ENCODE results near the gene CSAG3. TPM values are rescaled to one million over a fixed set of nuclear protein-coding genes. Genes with fewer than 3 reads are reported as not detected.

CSAG3 gene
- polyA plus RNA-seq, 1 donor (not counting 4 experiments of a cell fraction or from before 2014, with no cell fraction given): not detected

DNA sequence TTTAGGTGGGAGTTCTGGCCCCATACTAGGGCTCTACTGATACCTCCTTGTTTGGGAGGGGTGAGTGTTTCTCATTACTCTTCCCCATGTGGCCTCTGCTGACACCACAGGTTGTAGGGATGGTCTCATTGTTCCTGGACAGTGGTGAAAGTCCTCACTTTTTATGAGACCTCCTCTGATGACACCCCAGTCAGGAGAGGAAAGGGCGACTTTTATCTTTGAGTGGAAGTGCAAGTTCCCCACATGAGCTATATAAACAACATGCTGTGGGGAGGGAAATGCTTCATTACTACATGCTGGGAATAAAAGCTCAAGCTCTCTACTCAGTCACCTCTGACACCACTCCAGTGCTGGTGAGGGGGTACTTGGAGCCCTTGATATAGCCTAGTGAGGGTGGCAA, 39.9 kb downstream of the CSAG3 start:
- Histone ChIP-seq H3K9ac (ENCODE audit: control insufficient read depth, extremely low read depth, insufficient read depth, low read length) (no peak overlapping the region), H3K36me3 (ENCODE audit: control insufficient read depth in 2 of 2, extremely low read depth in 1 of 2, insufficient read depth in 2 of 2, low read length in 2 of 2) (no peaks in the 10 kb centered on the region), H4K20me1 (ENCODE audit: control insufficient read depth, extremely low read depth, insufficient read depth, low read length) (no peaks in the 10 kb centered on the region), H3K4me3 (ENCODE audit: control insufficient read depth in 2 of 3, extremely low read depth in 1 of 3, insufficient read depth in 2 of 3, low read depth in 1 of 3, low read length in 3 of 3) (no peak overlapping the region), H3K4me2 (ENCODE audit: control insufficient read depth, extremely low read depth, insufficient read depth, low read depth, low read length) (no peak overlapping the region), H2AFZ (ENCODE audit: control insufficient read depth, low read length) (no peak overlapping the region), H3K27me3 (ENCODE audit: control insufficient read depth, extremely low read depth, insufficient read depth, low read length) (no peaks in the 10 kb centered on the region), H3K27ac (ENCODE audit: control insufficient read depth, insufficient read depth, low read length) (no peak overlapping the region), H3K79me2 (ENCODE audit: control insufficient read depth, insufficient read depth, low read length) (no peaks in the 10 kb centered on the region), H3K9me1 (ENCODE audit: control insufficient read depth, extremely low read depth, insufficient read depth, low read length) (no peaks in the 10 kb centered on the region), H3K9me3 (ENCODE audit: control insufficient read depth, low read depth, low read length) (no peaks in the 10 kb centered on the region), H3K4me1 (ENCODE audit: control insufficient read depth, extremely low read depth, insufficient read depth, low read length) (no peaks in the 10 kb centered on the region)
- no peak for FAIRE-seq
- dilution Hi-C loops (cut with MboI; ENCODE audit: extremely low pct_ligation_motif_present, low sequenced_read_pairs): no loop called here
- DNase-seq (ENCODE audit: low read depth, low spot score): no peak
- TF ChIP-seq, protein P1, sequence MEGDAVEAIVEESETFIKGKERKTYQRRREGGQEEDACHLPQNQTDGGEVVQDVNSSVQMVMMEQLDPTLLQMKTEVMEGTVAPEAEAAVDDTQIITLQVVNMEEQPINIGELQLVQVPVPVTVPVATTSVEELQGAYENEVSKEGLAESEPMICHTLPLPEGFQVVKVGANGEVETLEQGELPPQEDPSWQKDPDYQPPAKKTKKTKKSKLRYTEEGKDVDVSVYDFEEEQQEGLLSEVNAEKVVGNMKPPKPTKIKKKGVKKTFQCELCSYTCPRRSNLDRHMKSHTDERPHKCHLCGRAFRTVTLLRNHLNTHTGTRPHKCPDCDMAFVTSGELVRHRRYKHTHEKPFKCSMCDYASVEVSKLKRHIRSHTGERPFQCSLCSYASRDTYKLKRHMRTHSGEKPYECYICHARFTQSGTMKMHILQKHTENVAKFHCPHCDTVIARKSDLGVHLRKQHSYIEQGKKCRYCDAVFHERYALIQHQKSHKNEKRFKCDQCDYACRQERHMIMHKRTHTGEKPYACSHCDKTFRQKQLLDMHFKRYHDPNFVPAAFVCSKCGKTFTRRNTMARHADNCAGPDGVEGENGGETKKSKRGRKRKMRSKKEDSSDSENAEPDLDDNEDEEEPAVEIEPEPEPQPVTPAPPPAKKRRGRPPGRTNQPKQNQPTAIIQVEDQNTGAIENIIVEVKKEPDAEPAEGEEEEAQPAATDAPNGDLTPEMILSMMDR (optimal IDR thresholded peaks at IDR 0.05 in 1 of 3, IDR thresholded peaks at IDR 0.05 in 1 of 3, conservative IDR thresholded peaks at IDR 0.05 in 1 of 3; ENCODE audit: extremely low read depth in 1 of 3, insufficient read depth in 2 of 3, low read length in 3 of 3): no peak
- TF ChIP-seq EZH2 (IDR thresholded peaks at IDR 0.05; ENCODE audit: low read length): no peak

DNA sequence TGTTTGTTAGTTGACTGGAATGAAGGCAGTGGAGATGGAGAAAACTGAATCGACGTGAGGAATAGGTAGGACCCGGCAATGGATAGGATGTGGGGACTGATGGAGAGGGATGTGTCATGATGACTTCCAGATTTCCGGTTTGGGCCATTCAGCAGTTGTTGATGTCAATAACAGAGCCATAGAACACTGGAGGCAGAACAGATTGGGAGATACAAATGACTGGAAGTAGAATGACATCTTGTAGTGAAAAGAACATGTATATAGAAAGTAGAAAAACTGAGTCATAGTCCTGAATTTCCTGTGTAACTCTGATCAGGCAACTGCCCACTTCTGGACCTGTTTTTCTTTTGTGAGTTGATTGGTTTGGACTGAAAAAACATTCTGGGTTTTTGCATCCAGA, 47.0 kb downstream of the CSAG3 start:
- FAIRE-seq (no peak), DNase-seq (ENCODE audit: low read depth, low spot score) (no peak)
- TF ChIP-seq, protein P1 (optimal IDR thresholded peaks at IDR 0.05 in 1 of 3, IDR thresholded peaks at IDR 0.05 in 1 of 3, conservative IDR thresholded peaks at IDR 0.05 in 1 of 3; ENCODE audit: extremely low read depth in 1 of 3, insufficient read depth in 2 of 3, low read length in 3 of 3): no peak
- no peak for TF ChIP-seq EZH2 (IDR thresholded peaks at IDR 0.05; ENCODE audit: low read length)
- Histone ChIP-seq H3K36me3 (ENCODE audit: control insufficient read depth in 2 of 2, extremely low read depth in 1 of 2, insufficient read depth in 2 of 2, low read length in 2 of 2) (no peaks in the 10 kb centered on the region), H3K9me1 (ENCODE audit: control insufficient read depth, extremely low read depth, insufficient read depth, low read length) (no peaks in the 10 kb centered on the region), H3K4me2 (ENCODE audit: control insufficient read depth, extremely low read depth, insufficient read depth, low read depth, low read length) (no peak overlapping the region), H4K20me1 (ENCODE audit: control insufficient read depth, extremely low read depth, insufficient read depth, low read length) (no peaks in the 10 kb centered on the region), H3K9ac (ENCODE audit: control insufficient read depth, extremely low read depth, insufficient read depth, low read length) (no peak overlapping the region), H3K27ac (ENCODE audit: control insufficient read depth, insufficient read depth, low read length) (no peak overlapping the region), H3K4me1 (ENCODE audit: control insufficient read depth, extremely low read depth, insufficient read depth, low read length) (no peaks in the 10 kb centered on the region), H2AFZ (ENCODE audit: control insufficient read depth, low read length) (no peak overlapping the region), H3K4me3 (ENCODE audit: control insufficient read depth in 2 of 3, extremely low read depth in 1 of 3, insufficient read depth in 2 of 3, low read depth in 1 of 3, low read length in 3 of 3) (no peak overlapping the region), H3K27me3 (ENCODE audit: control insufficient read depth, extremely low read depth, insufficient read depth, low read length) (no peaks in the 10 kb centered on the region), H3K9me3 (ENCODE audit: control insufficient read depth, low read depth, low read length) (no peaks in the 10 kb centered on the region), H3K79me2 (ENCODE audit: control insufficient read depth, insufficient read depth, low read length) (no peaks in the 10 kb centered on the region)
- dilution Hi-C loops (cut with MboI; ENCODE audit: extremely low pct_ligation_motif_present, low sequenced_read_pairs): no loop called here

Other genes starting within 250 kb of the CSAG3 start
- 0.02 to 0.12 TPM (median 0.08 TPM) in 3 replicates for gene GABRQ, start 121.3 kb upstream of the CSAG3 start, polyA plus RNA-seq
- not detected in 3 replicates for gene MAGEA3, start 60.4 kb upstream of the CSAG3 start, polyA plus RNA-seq
- gene CSAG2, start 49.9 kb upstream of the CSAG3 start, polyA plus RNA-seq: not detected in 3 replicates
- gene MAGEA2B, start 44.6 kb upstream of the CSAG3 start, polyA plus RNA-seq: not detected in 3 replicates
- not detected in 3 replicates for gene CSAG1, start 25.5 kb upstream of the CSAG3 start, polyA plus RNA-seq
- not detected in 3 replicates for gene MAGEA12, start 25.5 kb upstream of the CSAG3 start, polyA plus RNA-seq
- gene MAGEA2, start 5.4 kb upstream of the CSAG3 start, polyA plus RNA-seq: not detected in 3 replicates
- not detected in 3 replicates for gene MAGEA6, start 10.5 kb downstream of the CSAG3 start, polyA plus RNA-seq
- 54.7 to 69.0 TPM (median 55.5 TPM) in 3 replicates for gene CETN2, start 71.5 kb downstream of the CSAG3 start, polyA plus RNA-seq
- 74.7 to 96.3 TPM (median 79.0 TPM) in 3 replicates for gene NSDHL, start 71.8 kb downstream of the CSAG3 start, polyA plus RNA-seq
- gene ZNF185, start 138.8 kb downstream of the CSAG3 start, polyA plus RNA-seq: 48.6 to 73.2 TPM (median 55.6 TPM) in 3 replicates
- not detected in 3 replicates for gene PNMA5, start 234.9 kb downstream of the CSAG3 start, polyA plus RNA-seq

All from keratinocyte (primary cell).